HEK293 (cell line): ENCODE measurements around the gene GRIK2.

Experiments used
- CTCF ChIA-PET: fragments of 350-600 bp; formaldehyde crosslinking; extraction: SDS; loops from one replicate; lab custom pipeline; 2021; ENCODE audit warnings: antibody characterized with exemption; lab: Yijun Ruan, JAX
- POLR2A ChIA-PET: fragments of 300-600 bp; formaldehyde crosslinking; extraction: SDS; loops from one replicate; lab custom pipeline; 2020; ENCODE audit warnings: antibody characterized with exemption, inconsistent platforms; lab: Yijun Ruan, JAX
- H3K27ac ChIP-seq: fragments of 200-500 bp; sonication (Bioruptor generic); 2 replicates; pipeline ENCODE4 v1.5.1; 2014; ENCODE audit warnings: low read depth, low read length, control low read depth, inconsistent platforms; ENCODE audit errors: extremely low read depth
- H3K36me3 ChIP-seq, 2 experiments: fragments of 200-500 bp in 1 of 2; sonication (Bioruptor generic) in 1 of 2; 1 replicate in 1 of 2; 2 replicates in 1 of 2; pipeline ENCODE4 v1.5.1; 2014 to 2017; ENCODE audit warnings: inconsistent platforms in 2 of 2, low read length in 2 of 2; ENCODE audit not compliant: control insufficient read depth in 2 of 2, insufficient read depth in 1 of 2
- H3K4me1 ChIP-seq: fragments of 200-500 bp; sonication (Bioruptor generic); 2 replicates; pipeline ENCODE4 v1.5.1; 2014; ENCODE audit warnings: mild to moderate bottlenecking, low read length, inconsistent platforms; ENCODE audit not compliant: control insufficient read depth, insufficient read depth
- H3K4me3 ChIP-seq: 2 replicates; pipeline ENCODE4 v1.5.1; 2011; ENCODE audit warnings: low read depth, mild to moderate bottlenecking, control low read depth, low read length, moderate library complexity
- H3K9me3 ChIP-seq: fragments of 200-500 bp; sonication (Bioruptor generic); 2 replicates; pipeline ENCODE4 v1.5.1; 2014; ENCODE audit warnings: low read depth, low read length, inconsistent platforms; ENCODE audit not compliant: control insufficient read depth, insufficient read depth
- EGR2 ChIP-seq: fragments of 450-650 bp; formaldehyde crosslinking; IDR thresholded peaks from 2 replicates; pipeline ENCODE4 v1.5.1; 2016; ENCODE audit warnings: low read depth, missing biosample characterization, missing genetic modification characterization
- GLI4 ChIP-seq: fragments of 450-650 bp; formaldehyde crosslinking; IDR thresholded peaks from 2 replicates; pipeline ENCODE4 v1.5.1; 2016; ENCODE audit warnings: missing biosample characterization, missing genetic modification characterization
- HOXD13 ChIP-seq: sonication (generic); formaldehyde crosslinking; IDR thresholded peaks from 2 replicates; pipeline ENCODE4 v1.8.0; 2022; ENCODE audit warnings: missing genetic modification reagents, borderline replicate concordance
- MEIS1 ChIP-seq: sonication (generic); formaldehyde crosslinking; IDR thresholded peaks from 2 replicates; pipeline ENCODE4 v1.8.1; 2022; ENCODE audit warnings: missing genetic modification reagents, mild to moderate bottlenecking, borderline replicate concordance
- MYNN ChIP-seq: fragments of 450-650 bp; formaldehyde crosslinking; IDR thresholded peaks from 2 replicates; pipeline ENCODE4 v1.5.1; 2016; ENCODE audit warnings: missing biosample characterization, missing genetic modification characterization, borderline replicate concordance
- TRIM28 ChIP-seq: IDR thresholded peaks from 2 replicates; pipeline ENCODE4 v1.6.1; 2011; ENCODE audit warnings: low read length, control low read depth, borderline replicate concordance
- ZFP37 ChIP-seq: fragments of 450-650 bp; formaldehyde crosslinking; IDR thresholded peaks from 2 replicates; pipeline ENCODE4 v1.5.1; 2016; ENCODE audit warnings: missing biosample characterization, missing genetic modification characterization
- ZIC2 ChIP-seq: fragments of 450-650 bp; formaldehyde crosslinking; IDR thresholded peaks from 2 replicates; pipeline ENCODE4 v1.5.1; 2016; ENCODE audit warnings: missing biosample characterization, missing genetic modification characterization
- ZNF138 ChIP-seq: fragments of 450-650 bp; formaldehyde crosslinking; IDR thresholded peaks from 2 replicates; pipeline ENCODE4 v1.5.1; 2016; ENCODE audit warnings: missing biosample characterization, missing genetic modification characterization, borderline replicate concordance
- ZNF169 ChIP-seq: fragments of 450-650 bp; formaldehyde crosslinking; IDR thresholded peaks from 2 replicates; pipeline ENCODE4 v1.5.1; 2016; ENCODE audit warnings: missing biosample characterization, missing genetic modification characterization
- ZNF19 ChIP-seq: fragments of 450-650 bp; formaldehyde crosslinking; IDR thresholded peaks from 2 replicates; pipeline ENCODE4; 2016; ENCODE audit warnings: missing biosample characterization, missing genetic modification characterization, low read depth
- ZNF214 ChIP-seq: fragments of 450-650 bp; formaldehyde crosslinking; IDR thresholded peaks from 2 replicates; pipeline ENCODE4 v1.5.1; 2017; ENCODE audit warnings: missing biosample characterization, mild to moderate bottlenecking, missing genetic modification characterization, borderline replicate concordance
- ZNF221 ChIP-seq: fragments of 450-650 bp; formaldehyde crosslinking; IDR thresholded peaks from 2 replicates; pipeline ENCODE4 v1.5.1; 2017; ENCODE audit warnings: missing biosample characterization, missing genetic modification characterization, borderline replicate concordance
- ZNF548 ChIP-seq: fragments of 450-650 bp; formaldehyde crosslinking; IDR thresholded peaks from 2 replicates; pipeline ENCODE4 v1.5.1; 2016; ENCODE audit warnings: missing biosample characterization, missing genetic modification characterization
- ZNF555 ChIP-seq: fragments of 450-650 bp; formaldehyde crosslinking; conservative IDR thresholded peaks from 2 replicates; pipeline ENCODE4 v1.5.1; 2017; ENCODE audit warnings: missing biosample characterization, mild to moderate bottlenecking, missing genetic modification characterization, inconsistent platforms
- ZNF561 ChIP-seq: fragments of 450-650 bp; IDR thresholded peaks from 2 replicates; pipeline ENCODE4 v1.5.1; 2018; ENCODE audit warnings: missing biosample characterization, missing genetic modification characterization, borderline replicate concordance
- ZNF654 ChIP-seq: fragments of 450-650 bp; formaldehyde crosslinking; IDR thresholded peaks from 2 replicates; pipeline ENCODE4 v1.5.1; 2016; ENCODE audit warnings: low read depth, missing biosample characterization, missing genetic modification characterization
- ZNF701 ChIP-seq: fragments of 450-650 bp; formaldehyde crosslinking; IDR thresholded peaks from 2 replicates; pipeline ENCODE4 v1.5.1; 2016; ENCODE audit warnings: missing biosample characterization, missing genetic modification characterization
- TF ChIP-seq, protein P1 (sequence below): fragments of 450-650 bp; formaldehyde crosslinking; optimal IDR thresholded peaks from 2 replicates; pipeline ENCODE3; 2016; ENCODE audit warnings: missing biosample characterization, mild to moderate bottlenecking, missing genetic modification characterization
- TF ChIP-seq, protein P2 (sequence below): fragments of 450-650 bp; formaldehyde crosslinking; IDR thresholded peaks from 2 replicates; pipeline ENCODE4 v1.5.1; 2016; ENCODE audit warnings: missing biosample characterization, missing genetic modification characterization, low read depth
- TF ChIP-seq, protein P3 (sequence below): fragments of 450-650 bp; formaldehyde crosslinking; IDR thresholded peaks from 2 replicates; pipeline ENCODE4 v1.5.1; 2016; ENCODE audit warnings: missing biosample characterization, missing genetic modification characterization

Gene GRIK2

DNA sequence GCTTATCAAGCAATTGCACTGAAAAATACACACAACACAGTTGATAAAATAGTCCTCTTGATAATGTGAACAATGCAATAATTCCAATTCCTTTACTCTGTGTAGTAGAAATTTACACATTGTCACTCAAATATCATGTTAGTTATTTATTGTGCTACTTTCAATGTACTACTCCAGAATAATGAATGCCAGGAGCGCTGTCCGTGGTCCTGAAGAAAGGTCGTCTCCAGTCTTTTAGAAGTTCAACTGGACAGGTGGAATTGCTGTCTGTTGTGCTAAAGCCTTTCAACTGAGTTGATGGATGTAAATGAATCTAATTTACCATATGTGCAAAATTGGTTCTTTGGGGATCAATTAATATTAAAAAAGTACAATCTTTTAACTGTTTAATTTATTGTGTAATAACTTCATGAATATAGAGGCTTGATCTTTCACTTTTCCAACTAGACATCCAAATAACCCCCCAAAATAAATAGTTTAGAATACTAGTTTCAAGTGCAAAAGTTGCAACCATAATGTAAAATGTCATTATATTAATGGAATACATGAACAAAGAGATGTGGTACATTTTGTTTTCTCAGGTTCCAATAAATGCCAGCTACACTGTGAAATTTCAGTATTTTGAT, 3.2 kb downstream of the GRIK2 start:
- no peak overlapping the region for H3K4me3 ChIP-seq
- CTCF ChIA-PET = interaction anchor here (0.7 kb wide), 1 partner anchor 1763 kb away, joined by 3 read pairs; no protein-coding TSS in a partner anchor
- H3K27ac ChIP-seq = no peak overlapping the region
- no peak for TF ChIP-seq ZNF701 (tag by site-specific recombination)
- TF ChIP-seq, protein P1, sequence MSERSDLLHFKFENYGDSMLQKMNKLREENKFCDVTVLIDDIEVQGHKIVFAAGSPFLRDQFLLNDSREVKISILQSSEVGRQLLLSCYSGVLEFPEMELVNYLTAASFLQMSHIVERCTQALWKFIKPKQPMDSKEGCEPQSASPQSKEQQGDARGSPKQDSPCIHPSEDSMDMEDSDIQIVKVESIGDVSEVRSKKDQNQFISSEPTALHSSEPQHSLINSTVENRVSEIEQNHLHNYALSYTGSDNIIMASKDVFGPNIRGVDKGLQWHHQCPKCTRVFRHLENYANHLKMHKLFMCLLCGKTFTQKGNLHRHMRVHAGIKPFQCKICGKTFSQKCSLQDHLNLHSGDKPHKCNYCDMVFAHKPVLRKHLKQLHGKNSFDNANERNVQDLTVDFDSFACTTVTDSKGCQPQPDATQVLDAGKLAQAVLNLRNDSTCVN (tag by site-specific recombination) = no peak
- TF ChIP-seq ZNF138 (tag by site-specific recombination) = no peak
- TF ChIP-seq ZNF19 (tag by site-specific recombination) = no peak
- TF ChIP-seq, protein P2, sequence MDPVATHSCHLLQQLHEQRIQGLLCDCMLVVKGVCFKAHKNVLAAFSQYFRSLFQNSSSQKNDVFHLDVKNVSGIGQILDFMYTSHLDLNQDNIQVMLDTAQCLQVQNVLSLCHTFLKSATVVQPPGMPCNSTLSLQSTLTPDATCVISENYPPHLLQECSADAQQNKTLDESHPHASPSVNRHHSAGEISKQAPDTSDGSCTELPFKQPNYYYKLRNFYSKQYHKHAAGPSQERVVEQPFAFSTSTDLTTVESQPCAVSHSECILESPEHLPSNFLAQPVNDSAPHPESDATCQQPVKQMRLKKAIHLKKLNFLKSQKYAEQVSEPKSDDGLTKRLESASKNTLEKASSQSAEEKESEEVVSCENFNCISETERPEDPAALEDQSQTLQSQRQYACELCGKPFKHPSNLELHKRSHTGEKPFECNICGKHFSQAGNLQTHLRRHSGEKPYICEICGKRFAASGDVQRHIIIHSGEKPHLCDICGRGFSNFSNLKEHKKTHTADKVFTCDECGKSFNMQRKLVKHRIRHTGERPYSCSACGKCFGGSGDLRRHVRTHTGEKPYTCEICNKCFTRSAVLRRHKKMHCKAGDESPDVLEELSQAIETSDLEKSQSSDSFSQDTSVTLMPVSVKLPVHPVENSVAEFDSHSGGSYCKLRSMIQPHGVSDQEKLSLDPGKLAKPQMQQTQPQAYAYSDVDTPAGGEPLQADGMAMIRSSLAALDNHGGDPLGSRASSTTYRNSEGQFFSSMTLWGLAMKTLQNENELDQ = no peak
- no peak for TF ChIP-seq ZFP37
- TF ChIP-seq MYNN (tag by site-specific recombination) = no peak
- peak; percentile 56; the same call in 1 of the 2 replicates for TF ChIP-seq MEIS1 (CRISPR knock-in tag)
- no peak for TF ChIP-seq HOXD13 (CRISPR knock-in tag)
- no peak for TF ChIP-seq EGR2
- no peak for TF ChIP-seq GLI4 (tag by site-specific recombination)
- no peak for TF ChIP-seq ZNF555 (tag by site-specific recombination)
- no peak for TF ChIP-seq ZNF169
- TF ChIP-seq ZNF221 (tag by site-specific recombination) = no peak
- TF ChIP-seq TRIM28 = peak; percentile 13; the same call in 1 of the 2 replicates
- TF ChIP-seq, protein P3, sequence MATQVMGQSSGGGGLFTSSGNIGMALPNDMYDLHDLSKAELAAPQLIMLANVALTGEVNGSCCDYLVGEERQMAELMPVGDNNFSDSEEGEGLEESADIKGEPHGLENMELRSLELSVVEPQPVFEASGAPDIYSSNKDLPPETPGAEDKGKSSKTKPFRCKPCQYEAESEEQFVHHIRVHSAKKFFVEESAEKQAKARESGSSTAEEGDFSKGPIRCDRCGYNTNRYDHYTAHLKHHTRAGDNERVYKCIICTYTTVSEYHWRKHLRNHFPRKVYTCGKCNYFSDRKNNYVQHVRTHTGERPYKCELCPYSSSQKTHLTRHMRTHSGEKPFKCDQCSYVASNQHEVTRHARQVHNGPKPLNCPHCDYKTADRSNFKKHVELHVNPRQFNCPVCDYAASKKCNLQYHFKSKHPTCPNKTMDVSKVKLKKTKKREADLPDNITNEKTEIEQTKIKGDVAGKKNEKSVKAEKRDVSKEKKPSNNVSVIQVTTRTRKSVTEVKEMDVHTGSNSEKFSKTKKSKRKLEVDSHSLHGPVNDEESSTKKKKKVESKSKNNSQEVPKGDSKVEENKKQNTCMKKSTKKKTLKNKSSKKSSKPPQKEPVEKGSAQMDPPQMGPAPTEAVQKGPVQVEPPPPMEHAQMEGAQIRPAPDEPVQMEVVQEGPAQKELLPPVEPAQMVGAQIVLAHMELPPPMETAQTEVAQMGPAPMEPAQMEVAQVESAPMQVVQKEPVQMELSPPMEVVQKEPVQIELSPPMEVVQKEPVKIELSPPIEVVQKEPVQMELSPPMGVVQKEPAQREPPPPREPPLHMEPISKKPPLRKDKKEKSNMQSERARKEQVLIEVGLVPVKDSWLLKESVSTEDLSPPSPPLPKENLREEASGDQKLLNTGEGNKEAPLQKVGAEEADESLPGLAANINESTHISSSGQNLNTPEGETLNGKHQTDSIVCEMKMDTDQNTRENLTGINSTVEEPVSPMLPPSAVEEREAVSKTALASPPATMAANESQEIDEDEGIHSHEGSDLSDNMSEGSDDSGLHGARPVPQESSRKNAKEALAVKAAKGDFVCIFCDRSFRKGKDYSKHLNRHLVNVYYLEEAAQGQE (tag by site-specific recombination) = peak; percentile 96
- no peak for TF ChIP-seq ZNF548
- TF ChIP-seq ZNF561 (tag by site-specific recombination) = no peak
- TF ChIP-seq ZIC2 (tag by site-specific recombination) = no peak
- TF ChIP-seq, all 188 proteins: peak for 3
- Histone ChIP-seq H3K36me3 (no peaks in the 10 kb centered on the region), H3K4me1 (peaks cover 4% of the 10 kb centered on the region), H3K9me3 (no peaks in the 10 kb centered on the region)
- POLR2A ChIA-PET = no interaction called here

DNA sequence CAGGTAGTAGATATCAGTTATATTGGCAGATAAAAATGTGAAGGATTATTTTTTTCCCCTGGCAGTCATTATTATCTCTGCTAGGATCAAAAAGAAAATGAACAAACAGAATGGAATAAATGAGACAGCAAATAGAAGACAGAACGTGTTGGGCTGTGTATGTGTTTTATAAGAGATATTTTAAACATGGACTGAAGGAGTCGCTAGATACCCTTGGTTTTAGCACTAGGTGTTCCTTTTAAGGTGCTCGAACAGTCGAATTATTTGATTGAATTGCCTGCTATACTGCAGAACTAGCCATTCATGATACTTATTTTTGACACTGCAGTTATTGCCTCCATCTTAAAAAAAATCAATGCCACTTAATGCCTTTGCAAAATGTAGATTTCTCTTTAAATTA, 3.7 kb downstream of the GRIK2 start:
- TF ChIP-seq ZNF654 = peak; percentile 12; the same call in 1 of the 2 replicates
- TF ChIP-seq ZNF214 (tag by site-specific recombination) = no peak
- peaks cover 4% of the 10 kb centered on the region for H3K4me1 ChIP-seq
- H3K27ac ChIP-seq = no peak overlapping the region
- H3K9me3 ChIP-seq = no peaks in the 10 kb centered on the region
- ChIA-PET POLR2A (no interaction called here), CTCF (interaction anchor here (0.7 kb wide), 1 partner anchor 1764 kb away, joined by 3 read pairs; no protein-coding TSS in a partner anchor)
- H3K4me3 ChIP-seq = no peak overlapping the region
- no peaks in the 10 kb centered on the region for H3K36me3 ChIP-seq
